GM21723 (cell line): Measurements from ENCODE around the gene FOXG1.

ENCODE experiments used
- ATAC-seq: cut with Tn5 transposase; IDR thresholded peaks from one replicate; pipeline ENCODE4 v1.9.1; 2021; ENCODE audit warnings: mild to moderate bottlenecking, moderate library complexity; ENCODE audit not compliant: unreplicated experiment

The FOXG1 gene

DNA sequence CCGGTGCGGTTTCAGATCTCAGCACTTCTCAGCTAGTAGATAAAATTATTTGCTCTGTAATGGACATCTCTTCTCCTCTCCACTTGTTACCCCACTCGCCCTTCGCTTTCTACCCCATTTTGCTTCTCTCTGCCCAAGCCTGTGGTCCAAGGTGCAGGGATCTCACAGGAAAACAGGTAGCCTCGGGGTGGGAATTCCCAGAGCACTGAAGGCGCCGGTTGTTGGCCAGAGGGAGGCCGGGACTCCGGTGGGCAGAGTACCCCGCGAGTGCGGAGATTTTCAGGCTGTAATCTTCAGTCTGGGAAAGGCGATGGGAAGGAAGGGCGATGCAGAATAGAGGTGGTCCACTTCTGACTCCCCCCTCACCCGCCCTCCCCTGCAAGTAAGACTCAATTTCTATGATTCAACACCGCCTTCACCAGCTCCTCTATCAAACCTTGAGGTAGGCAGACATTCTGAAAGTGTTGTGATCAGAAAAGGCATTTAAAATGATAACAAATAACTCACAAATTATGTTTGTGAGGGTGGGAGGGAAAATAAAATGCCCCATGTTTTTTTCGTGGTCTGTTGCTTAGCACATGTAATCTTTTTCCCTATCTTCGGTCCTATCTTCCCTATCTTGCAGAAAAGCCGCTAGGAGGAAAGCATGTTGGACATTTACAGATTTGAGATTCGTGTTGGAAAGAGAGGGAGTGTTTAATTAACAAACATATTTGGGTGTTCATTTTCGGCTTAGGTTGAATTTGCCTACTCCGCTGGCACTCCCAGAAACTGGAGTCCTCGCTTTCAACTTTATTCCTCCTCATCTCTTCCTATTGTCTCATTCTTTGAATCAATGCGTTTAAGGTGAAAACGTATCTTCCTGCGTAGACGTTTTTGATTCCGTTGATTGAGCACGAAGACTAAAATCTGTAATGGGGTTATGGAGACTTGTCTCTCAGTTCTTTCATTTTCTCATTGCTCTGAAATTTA lies 8.5 kb downstream of the FOXG1 start:
- ATAC-seq: no peak

- no peak for ATAC-seq
Observed at GRCh38 chr14:28776482-28777266, 10.1 kb downstream of the FOXG1 start.

DNA sequence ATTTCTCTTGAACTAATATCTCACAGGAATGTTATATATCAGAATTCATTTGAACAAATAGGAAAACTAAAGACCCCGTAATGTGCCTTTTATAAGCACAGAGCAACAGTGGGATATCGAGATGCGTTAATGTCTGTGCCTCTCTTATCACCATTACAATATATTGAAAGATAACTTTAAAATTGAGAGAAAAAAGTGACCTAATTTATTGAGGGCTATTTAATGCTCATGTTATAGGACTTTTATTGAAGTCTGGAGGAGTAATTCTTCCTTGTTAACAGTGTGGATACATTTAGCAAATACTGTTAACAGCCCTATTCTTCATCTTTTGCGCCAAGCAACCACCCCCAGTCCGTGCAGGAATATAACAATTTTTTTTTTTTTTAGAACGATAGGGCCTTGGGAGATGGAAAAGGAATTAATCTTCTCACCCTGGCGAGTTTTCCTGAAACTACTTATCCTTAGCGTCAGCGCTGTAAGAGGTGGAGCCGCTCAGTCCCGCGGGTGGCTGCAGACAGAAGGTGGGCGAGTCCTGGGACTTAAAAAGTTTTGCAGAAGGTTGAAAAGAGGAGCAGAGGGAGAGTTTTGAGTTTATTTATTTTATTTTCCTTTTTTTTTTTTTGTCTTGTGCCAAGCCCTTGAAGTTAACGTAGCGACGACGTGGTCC lies 11.0 kb downstream of the FOXG1 start:
- no peak for ATAC-seq

GRCh38 chr14:28778138-28779117 lies 11.8 kb downstream of the FOXG1 start:
- no peak for ATAC-seq

GRCh38 chr14:28779456-28779855 lies 12.9 kb downstream of the FOXG1 start:
- no peak for ATAC-seq

DNA sequence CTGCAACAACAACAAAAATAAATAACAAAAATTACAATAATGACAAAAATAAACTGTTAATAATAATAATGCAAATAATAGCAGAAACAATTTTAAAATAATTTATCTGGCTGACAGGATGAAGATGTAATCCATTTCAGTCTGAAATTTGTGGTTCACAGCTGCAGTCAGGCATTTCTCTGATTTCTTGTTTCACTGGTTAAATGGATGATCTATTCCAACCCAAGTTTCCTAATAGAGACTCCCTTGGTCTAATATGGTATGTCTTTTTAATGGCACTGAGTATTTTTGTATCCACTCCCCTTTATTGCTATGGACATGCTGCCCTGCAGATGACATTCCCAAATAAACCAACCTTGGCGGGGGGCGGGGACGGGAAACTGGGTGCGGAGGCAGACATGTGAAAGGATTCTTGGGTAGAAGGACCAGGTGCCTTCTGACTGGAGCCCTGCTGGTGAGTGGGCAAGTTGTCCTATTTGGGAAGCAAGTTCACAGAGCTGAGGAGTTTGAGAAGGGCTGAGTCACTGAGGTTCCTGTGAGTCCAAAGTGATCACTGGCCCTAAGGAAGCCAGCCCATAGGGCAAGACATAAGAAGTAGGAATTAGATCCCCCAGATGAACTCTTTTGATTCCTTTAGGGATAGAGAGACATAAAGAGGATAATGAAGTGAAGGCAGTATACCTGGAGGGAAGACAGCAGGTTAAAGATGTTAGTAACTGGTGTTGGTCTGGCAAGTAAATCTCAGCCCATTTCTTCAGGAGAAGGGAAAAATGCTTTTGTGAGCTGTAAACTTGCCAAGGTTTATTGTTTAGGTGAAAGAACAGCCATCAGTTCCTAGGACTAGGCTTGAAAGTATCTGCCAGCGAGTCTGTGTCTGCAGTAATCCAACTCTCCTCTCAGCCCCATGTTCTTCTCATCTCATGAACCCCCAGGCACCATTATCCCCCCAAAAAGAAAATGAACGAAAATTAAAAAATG lies 14.5 kb downstream of the FOXG1 start:
- ATAC-seq: no peak

GRCh38 chr14:28782301-28782700 lies 15.7 kb downstream of the FOXG1 start:
- ATAC-seq: no peak

DNA sequence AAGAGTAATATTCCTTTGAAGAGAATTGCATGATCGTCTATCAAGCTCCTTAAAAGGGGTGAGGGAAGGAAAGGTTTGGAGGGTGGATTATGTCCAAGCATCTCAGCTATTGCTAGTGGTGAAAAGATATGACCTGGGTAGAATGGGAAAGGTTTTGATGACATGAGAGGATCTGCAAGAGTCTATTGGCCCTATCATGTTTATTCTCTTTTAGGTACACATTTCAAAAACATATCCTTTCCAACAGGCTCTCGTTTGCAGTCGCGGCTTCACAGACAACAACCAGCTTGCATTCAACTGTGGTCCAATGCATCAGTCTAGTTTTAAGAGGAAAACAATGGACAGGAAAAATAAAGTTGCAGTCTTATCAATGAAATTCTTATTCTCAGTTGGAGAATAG lies 17.1 kb downstream of the FOXG1 start:
- no peak for ATAC-seq

DNA sequence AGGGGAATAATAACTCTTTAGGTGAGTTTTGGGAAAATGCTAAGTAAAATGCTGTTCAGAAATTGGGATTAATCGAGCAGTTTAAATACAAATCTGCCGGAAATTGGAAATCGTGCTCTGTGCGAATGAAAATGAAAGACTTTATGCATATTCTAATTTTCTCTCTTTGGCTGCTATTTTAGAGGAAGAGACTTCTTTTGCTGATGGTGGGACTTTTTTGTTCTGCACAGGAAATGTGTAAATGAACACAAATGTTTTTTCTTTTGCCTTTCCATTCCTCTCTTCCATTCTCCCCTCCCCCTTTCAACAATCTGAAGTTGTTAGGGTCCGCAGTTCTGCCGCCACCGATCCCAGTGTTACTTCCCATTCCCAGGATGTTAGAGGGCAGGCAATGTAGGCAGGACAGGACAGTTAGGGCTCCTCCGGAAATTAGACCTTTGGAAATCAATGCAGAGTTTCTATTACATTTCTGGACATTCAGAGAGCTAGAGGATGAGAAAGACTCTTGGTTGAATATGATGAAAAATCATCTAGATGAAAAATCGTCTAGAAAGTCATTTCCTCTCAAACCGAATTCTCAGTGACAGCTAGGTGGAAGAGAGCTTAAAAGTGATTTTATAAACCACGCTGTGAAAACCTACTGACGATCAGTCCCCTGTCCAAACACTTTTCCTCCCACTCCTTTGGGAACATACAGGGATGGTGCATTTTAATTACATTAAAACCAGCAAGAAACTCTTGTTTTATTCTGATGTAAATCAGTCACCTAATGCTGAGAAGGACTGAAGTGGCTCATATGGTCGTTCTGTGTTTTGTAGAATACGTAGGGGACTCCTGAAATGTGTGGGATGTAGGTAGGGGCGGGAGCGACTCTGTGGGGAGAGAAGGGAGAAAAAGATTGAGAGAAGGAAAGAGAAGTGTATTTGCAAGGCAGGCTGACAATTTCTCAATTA lies 17.8 kb downstream of the FOXG1 start:
- ATAC-seq: no peak

DNA sequence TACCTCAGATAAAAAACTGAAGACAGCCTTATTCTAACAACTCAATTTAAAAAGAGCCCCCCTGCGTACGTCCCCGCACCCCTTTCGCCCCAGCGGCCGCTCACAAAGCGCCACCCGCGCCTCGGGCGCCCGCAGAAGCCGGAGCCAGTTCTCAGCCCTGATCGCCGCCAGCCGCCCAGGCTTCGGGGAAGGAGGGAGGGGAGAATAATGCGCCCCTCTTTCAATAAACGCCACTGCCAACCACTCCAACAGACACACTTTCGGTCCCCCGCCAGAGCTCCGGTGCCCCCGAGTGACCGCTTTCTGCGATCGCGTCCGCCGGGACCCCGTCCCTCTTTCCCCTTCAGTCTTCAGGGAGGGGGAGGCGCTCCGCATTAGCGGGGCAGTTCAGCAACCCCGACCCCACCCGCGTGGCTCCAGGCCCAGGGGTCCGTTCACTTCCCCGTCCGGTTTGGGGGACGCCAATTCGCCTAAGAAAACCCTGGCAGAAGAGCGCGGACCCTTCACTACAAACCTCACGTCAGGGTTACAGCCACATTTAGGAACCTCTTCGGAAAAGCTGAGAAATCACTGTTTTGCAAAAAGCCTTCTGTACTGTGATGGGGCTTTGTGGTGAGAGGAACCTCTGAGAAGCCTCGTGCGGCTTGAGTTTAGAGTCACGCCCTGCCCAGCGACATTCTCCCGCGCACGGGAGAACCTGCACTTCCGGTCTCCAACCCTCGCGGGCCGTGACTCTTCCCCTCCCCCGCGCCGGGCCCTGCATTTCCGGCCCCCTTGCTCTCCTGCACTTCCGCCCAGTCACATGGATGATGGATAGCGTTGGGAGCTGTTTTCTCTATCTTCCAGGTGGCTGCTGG lies 18.7 kb downstream of the FOXG1 start:
- ATAC-seq: no peak

DNA sequence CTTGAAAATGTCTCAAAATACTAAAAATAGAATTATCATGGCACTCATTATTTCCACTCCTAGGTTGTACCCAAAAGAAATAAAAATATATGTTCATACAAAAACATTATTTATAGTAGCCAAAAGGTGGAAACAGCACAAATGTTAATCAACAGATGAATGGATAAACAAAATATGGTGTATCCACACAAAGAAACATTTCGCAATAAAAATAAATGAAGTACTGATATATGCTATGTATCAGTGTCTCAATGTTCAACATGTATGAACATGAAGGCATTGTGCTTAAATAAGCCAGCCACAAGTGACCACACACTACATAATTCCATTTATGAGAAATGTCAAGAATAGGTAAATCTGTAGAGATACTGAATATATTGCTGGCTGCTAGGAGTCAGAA lies 40.9 kb downstream of the FOXG1 start:
- no peak for ATAC-seq

GRCh38 chr14:28813810-28814209 lies 47.2 kb downstream of the FOXG1 start:
- no peak for ATAC-seq
